Ishikawa (cell line): ENCODE data around the gene MACF1.

ENCODE experiments used
- EGR1 ChIP-seq: IDR thresholded peaks from 2 replicates; pipeline ENCODE4 v1.6.1; 2012
- NFIC ChIP-seq: IDR thresholded peaks from 2 replicates; pipeline ENCODE4 v1.6.1; 2012
- TEAD4 ChIP-seq: IDR thresholded peaks from 2 replicates; pipeline ENCODE4 v1.6.1; 2012
- YY1 ChIP-seq: IDR thresholded peaks from 2 replicates; pipeline ENCODE4 v1.6.1; 2012; ENCODE audit warnings: low read depth
- TF ChIP-seq, protein P1 (sequence below): IDR thresholded peaks from 2 replicates; pipeline ENCODE4 v1.6.1; 2012
- TF ChIP-seq, protein P2 (sequence below): IDR thresholded peaks from 2 replicates; pipeline ENCODE4 v1.6.1; 2012

GRCh38 chr1:39243302-39243701 lies 38.8 kb downstream of the MACF1 start:
- TF ChIP-seq, protein P1, sequence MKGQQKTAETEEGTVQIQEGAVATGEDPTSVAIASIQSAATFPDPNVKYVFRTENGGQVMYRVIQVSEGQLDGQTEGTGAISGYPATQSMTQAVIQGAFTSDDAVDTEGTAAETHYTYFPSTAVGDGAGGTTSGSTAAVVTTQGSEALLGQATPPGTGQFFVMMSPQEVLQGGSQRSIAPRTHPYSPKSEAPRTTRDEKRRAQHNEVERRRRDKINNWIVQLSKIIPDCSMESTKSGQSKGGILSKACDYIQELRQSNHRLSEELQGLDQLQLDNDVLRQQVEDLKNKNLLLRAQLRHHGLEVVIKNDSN = no peak
- TF ChIP-seq YY1 = no peak
- TF ChIP-seq, protein P2, sequence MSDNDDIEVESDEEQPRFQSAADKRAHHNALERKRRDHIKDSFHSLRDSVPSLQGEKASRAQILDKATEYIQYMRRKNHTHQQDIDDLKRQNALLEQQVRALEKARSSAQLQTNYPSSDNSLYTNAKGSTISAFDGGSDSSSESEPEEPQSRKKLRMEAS = no peak
- no peak for TF ChIP-seq EGR1
- no peak for TF ChIP-seq NFIC
- no peak for TF ChIP-seq TEAD4
